SK-N-SH treated with all-trans-retinoic acid at 6 μM for 48 hours (cell line): ENCODE measurements around the gene MVB12A.

Source experiments
- ARNTL ChIP-seq: fragments of 450-650 bp; formaldehyde crosslinking; IDR thresholded peaks from 2 replicates; pipeline ENCODE4 v1.5.0; 2020; ENCODE audit warnings: low read depth, mild to moderate bottlenecking, moderate library complexity, borderline replicate concordance
- CSDC2 ChIP-seq: fragments of 250-450 bp; sonication (Bioruptor Pico); IDR thresholded peaks from 2 replicates; pipeline ENCODE4 v1.5.0; 2020; ENCODE audit warnings: mild to moderate bottlenecking, moderate library complexity
- ZFP3 ChIP-seq: fragments of 250-450 bp; sonication (Bioruptor Pico); IDR thresholded peaks from 2 replicates; pipeline ENCODE4 v1.5.0; 2020; ENCODE audit warnings: mild to moderate bottlenecking, moderate library complexity
- TF ChIP-seq, protein P1 (sequence below): fragments of 250-450 bp; sonication (Bioruptor Pico); IDR thresholded peaks from 2 replicates; pipeline ENCODE4 v1.5.1; 2021; ENCODE audit warnings: mild to moderate bottlenecking, moderate library complexity
- TF ChIP-seq, protein P2 (sequence below): fragments of 250-450 bp; sonication (Bioruptor Pico); IDR thresholded peaks from 2 replicates; pipeline ENCODE4 v1.8.0; 2020; ENCODE audit warnings: mild to moderate bottlenecking, moderate library complexity, borderline replicate concordance

DNA sequence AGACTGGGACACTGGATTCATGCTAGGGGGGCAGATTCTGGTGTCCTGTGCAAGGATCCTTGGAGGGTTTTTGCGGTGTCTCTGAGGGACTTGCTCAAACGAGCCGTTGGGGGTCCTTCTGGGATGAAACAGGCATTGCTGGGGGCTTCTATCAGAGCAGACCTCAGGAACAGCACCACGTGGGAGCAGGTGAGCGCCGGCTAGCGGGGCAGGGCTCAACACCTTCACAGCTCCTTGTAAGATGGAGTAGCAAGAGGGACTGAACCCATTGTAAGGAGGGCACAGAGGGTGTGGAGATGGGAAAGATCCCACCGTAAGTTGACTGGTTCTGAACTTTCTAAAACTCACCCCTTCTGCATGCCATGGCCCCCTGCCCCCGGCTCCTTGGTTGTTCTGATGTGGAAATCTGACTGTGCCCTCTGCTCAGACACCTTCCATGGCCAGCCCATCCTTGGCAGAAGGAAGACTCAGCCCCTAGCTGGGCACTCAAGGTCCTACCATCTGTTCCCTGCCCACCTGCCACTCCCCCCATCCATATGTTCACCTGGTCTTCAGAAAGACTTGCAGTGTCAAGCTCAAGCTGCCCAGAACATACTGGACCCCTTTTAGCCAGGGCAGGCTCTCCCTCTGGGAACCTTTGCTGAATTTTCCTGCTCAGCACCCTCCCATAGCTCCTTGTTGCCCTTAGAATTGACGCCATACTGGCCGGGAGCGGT is 51.7 kb downstream of the MVB12A start:
- TF ChIP-seq ZFP3 (CRISPR knock-in tag) = no peak
- no peak for TF ChIP-seq ARNTL (CRISPR knock-in tag)
- TF ChIP-seq, protein P1, sequence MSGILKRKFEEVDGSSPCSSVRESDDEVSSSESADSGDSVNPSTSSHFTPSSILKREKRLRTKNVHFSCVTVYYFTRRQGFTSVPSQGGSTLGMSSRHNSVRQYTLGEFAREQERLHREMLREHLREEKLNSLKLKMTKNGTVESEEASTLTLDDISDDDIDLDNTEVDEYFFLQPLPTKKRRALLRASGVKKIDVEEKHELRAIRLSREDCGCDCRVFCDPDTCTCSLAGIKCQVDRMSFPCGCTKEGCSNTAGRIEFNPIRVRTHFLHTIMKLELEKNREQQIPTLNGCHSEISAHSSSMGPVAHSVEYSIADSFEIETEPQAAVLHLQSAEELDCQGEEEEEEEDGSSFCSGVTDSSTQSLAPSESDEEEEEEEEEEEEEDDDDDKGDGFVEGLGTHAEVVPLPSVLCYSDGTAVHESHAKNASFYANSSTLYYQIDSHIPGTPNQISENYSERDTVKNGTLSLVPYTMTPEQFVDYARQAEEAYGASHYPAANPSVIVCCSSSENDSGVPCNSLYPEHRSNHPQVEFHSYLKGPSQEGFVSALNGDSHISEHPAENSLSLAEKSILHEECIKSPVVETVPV = no peak
- TF ChIP-seq, protein P2, sequence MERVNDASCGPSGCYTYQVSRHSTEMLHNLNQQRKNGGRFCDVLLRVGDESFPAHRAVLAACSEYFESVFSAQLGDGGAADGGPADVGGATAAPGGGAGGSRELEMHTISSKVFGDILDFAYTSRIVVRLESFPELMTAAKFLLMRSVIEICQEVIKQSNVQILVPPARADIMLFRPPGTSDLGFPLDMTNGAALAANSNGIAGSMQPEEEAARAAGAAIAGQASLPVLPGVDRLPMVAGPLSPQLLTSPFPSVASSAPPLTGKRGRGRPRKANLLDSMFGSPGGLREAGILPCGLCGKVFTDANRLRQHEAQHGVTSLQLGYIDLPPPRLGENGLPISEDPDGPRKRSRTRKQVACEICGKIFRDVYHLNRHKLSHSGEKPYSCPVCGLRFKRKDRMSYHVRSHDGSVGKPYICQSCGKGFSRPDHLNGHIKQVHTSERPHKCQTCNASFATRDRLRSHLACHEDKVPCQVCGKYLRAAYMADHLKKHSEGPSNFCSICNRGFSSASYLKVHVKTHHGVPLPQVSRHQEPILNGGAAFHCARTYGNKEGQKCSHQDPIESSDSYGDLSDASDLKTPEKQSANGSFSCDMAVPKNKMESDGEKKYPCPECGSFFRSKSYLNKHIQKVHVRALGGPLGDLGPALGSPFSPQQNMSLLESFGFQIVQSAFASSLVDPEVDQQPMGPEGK (CRISPR knock-in tag) = no peak
- no peak for TF ChIP-seq CSDC2 (CRISPR knock-in tag)
